Glomerular endothelial cell (primary cell): ENCODE results near the gene CHMP4B. TPM values are rescaled to one million over a fixed set of nuclear protein-coding genes. Genes with fewer than 3 reads are reported as not detected.

Experiments
- DNase-seq: peaks from one replicate; pipeline ENCODE4 v3.0.0-alpha.2; 2011; ENCODE audit warnings: low read depth, low spot score; ENCODE audit errors: extremely low read depth
- total RNA-seq: library from RNA; depleted of rRNA; stranded (reverse); fragments of >200 nt; gene quantifications from 2 replicates; pipeline ENCODE4 v1.2.3, GENCODE V29; 2015

The CHMP4B gene
- total RNA-seq, 1 donor from 2014 or later, result 119 TPM

DNA sequence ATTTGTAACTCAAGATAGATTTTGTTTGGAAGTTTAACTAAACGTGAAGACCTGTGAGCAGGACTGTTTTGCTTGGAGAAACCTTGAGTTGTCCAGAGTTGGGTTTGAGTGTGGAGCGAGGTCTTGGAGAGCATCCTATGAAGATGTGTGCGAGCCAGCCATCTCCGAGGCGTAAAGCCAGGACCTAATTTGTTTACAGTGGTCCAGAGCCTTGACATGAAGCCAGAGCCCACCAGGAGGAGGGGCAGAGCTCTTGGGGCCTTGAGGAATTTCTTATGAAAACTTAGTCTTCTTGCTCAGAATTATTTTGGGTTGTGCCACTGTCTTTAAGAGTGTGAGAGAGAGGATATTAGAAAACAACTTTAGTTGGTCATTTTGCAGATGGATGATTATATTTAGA lies 6.3 kb downstream of the CHMP4B start:
- DNase-seq, result no peak

DNA sequence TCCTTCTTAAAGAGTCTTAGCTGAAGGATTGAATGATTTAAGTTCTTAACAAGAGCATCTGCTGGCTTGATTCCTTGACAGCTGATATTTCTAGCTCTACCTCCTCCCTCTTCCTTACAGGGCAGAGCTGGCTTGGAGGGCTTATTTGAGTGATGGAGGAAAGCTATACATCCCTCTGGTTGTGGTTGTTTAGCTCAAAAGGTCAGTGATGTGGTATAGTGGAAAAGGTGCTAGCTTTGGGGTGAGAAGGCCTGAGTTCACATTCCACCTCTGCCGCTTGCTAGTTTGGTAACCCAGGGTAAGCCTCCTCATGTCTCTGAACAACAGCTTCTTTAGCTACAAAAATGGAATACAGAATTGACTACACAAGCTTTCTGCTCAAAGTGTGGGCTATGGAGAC lies 8.3 kb downstream of the CHMP4B start:
- DNase-seq, result no peak

DNA sequence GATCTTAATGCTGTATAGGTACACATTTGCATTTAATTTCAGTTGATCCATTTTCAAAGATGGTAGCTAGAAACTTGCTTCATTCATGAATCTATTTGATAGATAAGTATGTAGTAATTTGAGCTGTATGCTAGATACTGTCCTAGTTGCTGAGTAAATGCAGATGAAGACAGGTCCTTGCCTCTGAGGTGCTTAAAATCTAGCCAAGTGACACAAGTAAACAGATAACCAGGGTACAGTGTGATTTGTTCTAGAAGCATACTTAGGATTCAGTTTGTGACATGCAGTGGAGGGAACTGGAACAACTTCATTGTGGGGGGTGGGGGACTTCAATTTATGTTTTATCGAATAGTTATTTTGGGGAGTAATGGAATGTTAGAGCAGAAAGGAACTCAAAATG lies 9.2 kb downstream of the CHMP4B start:
- DNase-seq, result no peak

DNA sequence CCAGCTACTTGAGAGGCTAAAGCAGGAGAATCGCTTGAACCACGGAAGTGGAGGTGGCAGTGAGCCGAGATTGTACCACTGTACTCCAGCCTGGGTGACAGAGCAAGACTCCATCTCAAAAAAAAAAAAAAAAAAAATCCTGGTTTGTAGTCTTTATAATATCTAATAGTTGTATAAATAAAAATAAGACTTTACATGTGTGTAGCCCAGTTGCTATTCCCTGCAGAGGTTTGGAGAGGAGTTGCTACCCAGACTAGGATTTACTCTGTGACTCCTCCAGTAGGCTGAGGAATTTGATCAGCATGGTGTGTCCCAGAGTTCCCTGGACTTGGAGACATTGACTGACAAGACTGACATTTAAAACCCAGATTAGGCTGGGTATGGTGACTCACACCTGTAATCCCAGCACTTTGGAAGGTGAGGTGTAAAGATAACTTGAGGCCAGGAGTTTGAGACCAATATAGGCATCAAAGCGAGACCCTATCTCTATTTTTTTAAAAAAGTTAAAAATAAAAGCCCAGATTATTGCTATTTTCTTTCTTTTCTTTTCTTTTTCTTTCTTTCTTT lies 10.2 kb downstream of the CHMP4B start:
- no peak for DNase-seq

DNA sequence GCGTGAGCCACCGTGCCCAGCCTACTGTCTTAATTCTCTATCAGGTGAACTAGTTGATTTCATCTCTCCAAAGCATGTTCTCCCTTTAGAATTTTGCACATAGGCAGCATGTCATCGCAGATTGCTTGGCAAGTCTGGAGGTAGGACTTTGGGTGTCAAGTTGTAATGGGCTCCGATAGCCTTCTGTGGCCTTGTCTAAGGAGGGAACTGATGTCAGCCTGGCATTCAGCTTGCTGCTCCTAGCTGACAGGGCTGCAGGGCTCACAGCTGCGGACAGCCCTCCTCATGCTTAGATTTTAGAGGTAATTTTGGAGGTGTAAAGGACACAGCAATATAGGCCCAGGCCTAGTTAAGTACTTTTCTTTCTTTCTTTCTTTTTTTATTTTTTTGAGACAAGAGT lies 11.3 kb downstream of the CHMP4B start:
- no peak for DNase-seq

DNA sequence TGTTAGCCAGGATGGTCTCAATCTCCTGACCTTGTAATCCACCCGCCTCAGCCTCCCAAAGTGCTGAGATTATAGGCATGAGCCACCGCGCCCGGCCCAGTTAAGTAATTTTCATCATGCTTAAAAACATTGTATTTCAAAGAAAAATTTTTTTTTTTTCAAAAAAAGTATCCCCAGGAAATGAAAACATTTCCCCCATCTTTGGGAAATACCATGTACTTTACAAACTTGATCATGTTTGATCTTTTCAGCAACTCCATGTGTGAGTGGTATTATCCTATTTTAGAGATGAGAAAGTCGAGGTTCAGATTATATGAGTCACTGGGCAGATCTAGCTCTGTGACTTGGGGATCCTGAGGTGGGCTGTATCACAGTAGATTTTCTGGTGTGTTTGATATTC lies 11.8 kb downstream of the CHMP4B start:
- no peak for DNase-seq

DNA sequence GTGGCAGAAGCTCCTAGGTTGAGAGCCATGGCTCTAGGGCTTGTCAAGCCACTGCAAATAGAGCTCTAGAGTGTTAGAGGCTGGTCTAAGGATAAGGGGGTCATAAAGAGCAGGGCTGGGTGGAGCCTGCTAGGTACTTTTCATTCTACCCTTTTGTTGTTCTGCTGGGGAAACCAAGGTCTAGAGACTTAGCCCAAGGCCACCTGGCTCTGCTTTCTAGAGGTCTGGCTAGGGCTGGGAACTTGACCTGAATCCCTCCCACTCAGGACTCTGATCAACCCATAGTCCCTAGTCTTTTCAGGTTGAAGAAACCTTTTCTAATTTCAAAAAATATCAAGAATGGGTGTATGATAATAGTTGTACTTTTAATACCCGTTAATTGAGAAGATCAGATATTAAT lies 13.7 kb downstream of the CHMP4B start:
- no peak for DNase-seq

- no peak for DNase-seq
These were observed 14.5 kb downstream of the CHMP4B start for GRCh38 chr20:33825340-33826269.

DNA sequence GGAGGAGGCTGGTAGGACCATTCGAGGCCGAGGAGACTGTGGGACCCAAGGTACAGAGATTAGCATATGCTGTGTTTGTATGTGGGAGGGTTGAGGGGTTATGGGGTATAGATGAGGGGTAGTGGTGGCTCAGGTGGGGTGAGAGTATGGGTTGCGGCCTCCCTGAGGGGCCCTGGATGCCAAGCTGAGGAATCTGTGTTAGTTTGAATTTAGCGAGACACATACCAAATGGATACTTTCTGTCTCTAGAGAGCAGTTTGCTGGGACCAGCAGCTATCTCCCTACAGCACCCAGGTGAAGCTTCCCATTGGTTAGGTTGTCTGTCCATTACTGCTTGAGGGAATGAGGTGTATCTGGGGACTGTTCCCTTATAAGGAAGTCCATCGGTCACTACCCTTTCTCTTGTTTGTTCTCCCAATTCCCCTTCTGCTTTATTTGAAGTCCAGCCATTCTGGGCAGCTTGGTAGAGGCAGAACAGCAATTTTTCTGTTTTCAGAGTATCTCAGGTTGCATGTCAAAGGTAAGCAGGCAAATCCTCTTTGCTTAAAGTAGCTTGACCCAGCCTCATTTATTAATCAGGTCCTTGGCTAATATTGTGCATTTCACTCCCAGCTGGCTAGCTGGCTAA lies 15.2 kb downstream of the CHMP4B start:
- DNase-seq, result no peak

DNA sequence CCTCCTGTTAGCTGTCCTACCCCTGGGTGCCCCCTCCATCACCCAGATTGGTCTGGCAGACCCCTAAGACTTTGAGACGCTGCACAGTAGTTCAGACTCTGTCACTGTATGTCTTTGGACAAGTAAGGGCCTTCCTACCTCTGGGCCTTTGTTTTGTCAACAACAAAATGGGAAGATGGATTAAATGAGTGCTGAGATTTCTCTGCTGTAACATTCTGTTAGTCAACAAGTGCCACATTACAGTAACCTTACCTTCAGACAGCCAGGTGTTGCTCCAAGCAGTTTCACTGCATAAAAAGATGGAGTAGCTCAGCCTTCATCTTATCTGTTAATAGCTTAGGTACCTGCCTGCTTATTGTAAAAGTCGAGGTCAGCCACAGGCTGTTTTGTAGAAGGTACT lies 16.0 kb downstream of the CHMP4B start:
- no peak for DNase-seq

DNA sequence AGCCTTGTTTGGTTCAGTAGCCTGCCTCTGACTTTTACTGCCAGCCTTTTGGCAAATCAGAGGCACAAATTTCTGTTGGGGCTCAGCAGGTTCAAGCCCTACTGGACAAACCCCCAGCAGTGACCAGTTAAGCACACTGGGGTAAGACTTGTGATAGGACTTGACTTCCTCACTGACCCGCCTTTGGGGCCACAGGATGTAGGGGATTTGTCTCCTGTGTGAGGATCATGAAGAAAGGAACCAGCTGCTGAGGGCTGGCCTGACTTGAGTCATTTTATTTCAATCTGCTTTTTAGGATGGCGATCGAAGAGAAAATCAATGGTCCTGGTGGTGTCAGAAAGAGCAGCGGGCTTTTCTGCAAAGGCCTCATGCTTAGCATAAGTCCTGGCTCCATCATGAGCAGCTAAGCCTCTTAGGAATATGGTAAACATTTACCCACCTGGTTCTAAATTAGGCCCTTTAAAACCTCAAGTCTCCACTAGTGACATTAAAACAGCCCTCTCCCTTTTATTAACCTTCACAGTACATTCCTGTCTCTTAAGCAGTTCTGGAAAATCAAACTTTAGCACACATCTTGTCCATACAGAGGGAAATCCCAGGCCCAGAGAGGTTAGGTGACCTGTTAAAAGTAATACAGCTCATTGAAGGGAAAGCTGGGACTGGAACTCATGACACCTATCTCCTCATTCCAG lies 16.6 kb downstream of the CHMP4B start:
- DNase-seq, result no peak

DNA sequence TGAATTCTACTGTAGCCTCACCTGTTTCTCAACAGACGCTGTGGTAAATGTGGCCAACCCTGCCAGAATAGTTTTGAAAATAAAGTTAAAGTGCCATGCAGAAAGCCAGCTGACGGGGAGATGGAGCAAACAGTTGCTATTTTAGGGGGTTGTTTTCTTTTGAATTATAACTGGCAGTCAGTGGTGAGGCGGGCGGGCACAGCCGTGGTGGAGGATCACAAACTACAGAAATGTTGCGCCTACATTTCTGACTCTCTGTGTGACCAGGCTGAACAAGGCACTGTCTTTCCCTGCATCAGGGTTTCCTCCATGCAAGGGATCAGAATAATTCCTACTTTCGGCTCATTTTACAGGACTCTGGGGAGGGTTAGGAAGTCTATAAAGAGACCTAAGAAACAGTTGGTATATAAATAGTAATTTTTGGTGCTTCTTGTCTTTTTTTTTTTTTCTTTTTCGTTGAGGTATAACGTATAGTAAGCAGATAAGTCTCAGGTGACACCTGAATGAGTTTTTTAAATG lies 17.2 kb downstream of the CHMP4B start:
- no peak for DNase-seq

- no peak for DNase-seq
These were observed 17.9 kb downstream of the CHMP4B start for GRCh38 chr20:33828967-33829560.

- no peak for DNase-seq
These were observed 18.5 kb downstream of the CHMP4B start for GRCh38 chr20:33829636-33830035.

DNA sequence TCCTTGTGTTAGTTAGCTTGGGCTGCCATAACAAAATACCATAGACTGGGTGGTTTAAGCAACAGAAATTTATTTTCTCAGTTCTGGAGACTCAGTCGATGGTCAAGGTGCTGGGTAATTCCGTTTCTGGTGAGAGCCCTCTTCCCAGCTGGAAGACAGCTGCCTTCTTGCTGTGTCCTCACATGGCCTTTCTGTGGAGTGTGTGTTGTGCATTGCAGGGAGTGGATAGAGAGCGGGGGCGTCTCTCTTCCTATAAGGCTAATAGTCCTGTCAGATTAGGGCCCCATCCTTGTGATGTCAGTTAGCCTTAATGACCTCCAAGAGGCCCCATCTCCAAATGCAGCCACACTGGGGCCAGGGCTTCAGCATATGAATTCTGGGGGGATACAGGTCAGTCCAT lies 19.2 kb downstream of the CHMP4B start:
- no peak for DNase-seq

DNA sequence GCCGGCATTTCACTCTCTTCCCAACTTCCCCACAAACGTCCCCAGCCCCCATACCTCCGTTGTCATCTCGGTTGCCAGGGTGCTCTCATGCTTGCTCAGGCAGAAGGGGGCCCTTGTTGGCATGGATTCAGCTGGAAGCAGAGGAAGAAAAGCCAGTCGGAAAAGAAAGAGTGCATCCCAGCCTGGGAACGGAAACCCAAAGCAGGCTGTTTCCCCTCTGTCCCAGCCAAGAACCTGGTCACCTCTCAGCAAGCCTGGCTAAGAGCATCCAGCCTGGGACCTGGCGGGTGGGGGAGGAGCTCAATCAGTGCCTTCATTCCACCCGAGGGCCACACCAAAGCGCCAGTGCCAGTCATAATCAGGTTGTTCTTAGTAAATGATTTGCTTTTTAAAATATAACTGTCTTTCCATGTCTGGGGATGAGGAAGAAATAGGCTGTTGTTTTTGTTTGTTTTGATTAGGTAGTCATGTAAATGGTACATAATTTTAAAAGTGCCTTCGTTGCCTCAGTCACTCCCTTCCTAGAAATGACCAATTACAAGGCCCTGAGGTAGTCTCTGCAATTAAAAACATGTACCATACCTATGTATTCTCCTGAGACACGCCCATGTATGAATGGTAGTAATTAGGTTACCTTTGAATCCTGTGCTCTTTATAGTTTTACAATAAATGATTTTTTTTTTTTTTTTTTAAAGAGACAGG lies 21.1 kb downstream of the CHMP4B start:
- peak; percentile 55 for DNase-seq

GRCh38 chr20:33833333-33833732 lies 22.2 kb downstream of the CHMP4B start:
- no peak for DNase-seq

- DNase-seq, result no peak
These were observed 24.5 kb downstream of the CHMP4B start for GRCh38 chr20:33835615-33836172.

GRCh38 chr20:33836277-33836676 lies 25.1 kb downstream of the CHMP4B start:
- DNase-seq, result no peak
